Mammary epithelial cell (primary cell): ENCODE results near the gene PFKP.

Experiments
- EZH2 ChIP-seq: IDR thresholded peaks from 2 replicates; pipeline ENCODE4 v1.6.1; 2012; ENCODE audit warnings: low read length, inconsistent platforms, borderline replicate concordance
- TF ChIP-seq, protein P1 (sequence below), 2 donors: IDR thresholded peaks in 1 of 2; conservative IDR thresholded peaks in 1 of 2; 2 replicates each; pipeline ENCODE4 v1.5.1; 2011 to 2012; ENCODE audit warnings: inconsistent platforms in 2 of 2, low read length in 2 of 2, mild to moderate bottlenecking in 2 of 2, control low read depth in 1 of 2, low read depth in 1 of 2; ENCODE audit not compliant: insufficient read depth in 1 of 2; ENCODE audit errors: extremely low read depth in 1 of 2

DNA sequence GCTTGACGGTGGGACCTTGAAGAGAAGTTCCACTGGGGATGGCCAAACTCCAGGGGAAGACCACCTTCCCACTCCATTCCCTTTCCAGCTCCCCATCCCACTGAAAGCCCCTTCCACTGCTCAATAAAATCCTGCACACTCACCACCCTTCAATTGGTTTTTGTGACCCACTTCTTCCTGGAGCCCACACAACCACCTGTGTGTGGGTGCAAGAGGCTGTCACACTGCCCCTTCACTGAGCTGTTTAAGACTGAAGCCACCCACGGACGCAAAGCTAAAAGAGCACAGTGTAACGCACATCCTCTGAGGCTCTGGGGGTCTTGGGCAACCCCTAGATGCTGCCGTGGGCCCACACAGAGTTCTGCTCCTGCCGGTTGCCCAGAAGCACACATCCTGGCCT, 118.0 kb downstream of the PFKP start:
- TF ChIP-seq EZH2, result no peak
- TF ChIP-seq, protein P1, sequence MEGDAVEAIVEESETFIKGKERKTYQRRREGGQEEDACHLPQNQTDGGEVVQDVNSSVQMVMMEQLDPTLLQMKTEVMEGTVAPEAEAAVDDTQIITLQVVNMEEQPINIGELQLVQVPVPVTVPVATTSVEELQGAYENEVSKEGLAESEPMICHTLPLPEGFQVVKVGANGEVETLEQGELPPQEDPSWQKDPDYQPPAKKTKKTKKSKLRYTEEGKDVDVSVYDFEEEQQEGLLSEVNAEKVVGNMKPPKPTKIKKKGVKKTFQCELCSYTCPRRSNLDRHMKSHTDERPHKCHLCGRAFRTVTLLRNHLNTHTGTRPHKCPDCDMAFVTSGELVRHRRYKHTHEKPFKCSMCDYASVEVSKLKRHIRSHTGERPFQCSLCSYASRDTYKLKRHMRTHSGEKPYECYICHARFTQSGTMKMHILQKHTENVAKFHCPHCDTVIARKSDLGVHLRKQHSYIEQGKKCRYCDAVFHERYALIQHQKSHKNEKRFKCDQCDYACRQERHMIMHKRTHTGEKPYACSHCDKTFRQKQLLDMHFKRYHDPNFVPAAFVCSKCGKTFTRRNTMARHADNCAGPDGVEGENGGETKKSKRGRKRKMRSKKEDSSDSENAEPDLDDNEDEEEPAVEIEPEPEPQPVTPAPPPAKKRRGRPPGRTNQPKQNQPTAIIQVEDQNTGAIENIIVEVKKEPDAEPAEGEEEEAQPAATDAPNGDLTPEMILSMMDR (conservative IDR thresholded peaks at IDR 0.05 in 1 of 2, IDR thresholded peaks at IDR 0.05 in 1 of 2; ENCODE audit: extremely low read depth in 1 of 2, insufficient read depth in 1 of 2, low read depth in 1 of 2, low read length in 2 of 2), result no peak
